A549 (cell line): ENCODE data around the gene HNRNPAB.

Source experiments
- MYC ChIP-seq: IDR thresholded peaks from 2 replicates; pipeline ENCODE4 v1.6.1; 2012; ENCODE audit warnings: mild to moderate bottlenecking, inconsistent platforms, low read length, improper control_type of control experiment, borderline replicate concordance
- POLR2A ChIP-seq: IDR thresholded peaks from 2 replicates; pipeline ENCODE4 v1.6.1; 2012; ENCODE audit warnings: mild to moderate bottlenecking, low read length
- RCOR1 ChIP-seq: fragments of 150-350 bp; IDR thresholded peaks from 2 replicates; pipeline ENCODE4 v1.6.1; 2014; ENCODE audit warnings: antibody characterized with exemption, low read length, low read depth
- TF ChIP-seq, protein P1 (sequence below): fragments of >200 bp; sonication (Bioruptor Twin); formaldehyde crosslinking; IDR thresholded peaks from 3 replicates; pipeline ENCODE4 v1.5.1; 2016

DNA sequence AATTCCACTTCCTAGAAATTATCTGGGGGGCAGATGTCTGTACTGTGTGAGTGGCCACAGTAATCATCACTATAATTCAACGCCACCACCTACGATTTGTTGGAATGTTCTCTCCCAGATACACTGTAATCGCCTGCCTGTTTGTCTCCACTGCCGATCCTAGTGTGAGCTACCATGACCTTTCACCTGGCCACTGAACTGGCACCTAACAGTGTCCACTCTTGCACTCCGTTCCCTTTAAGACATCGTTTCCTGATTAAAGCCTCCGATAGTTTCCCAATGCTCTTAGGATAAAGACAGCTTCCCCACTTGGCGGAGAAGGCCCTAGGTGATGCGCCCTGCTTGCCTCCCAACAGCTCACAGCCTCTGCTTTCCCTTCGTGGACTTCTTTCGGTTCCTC, 24.3 kb downstream of the HNRNPAB start:
- TF ChIP-seq RCOR1 = no peak
- TF ChIP-seq, protein P1, sequence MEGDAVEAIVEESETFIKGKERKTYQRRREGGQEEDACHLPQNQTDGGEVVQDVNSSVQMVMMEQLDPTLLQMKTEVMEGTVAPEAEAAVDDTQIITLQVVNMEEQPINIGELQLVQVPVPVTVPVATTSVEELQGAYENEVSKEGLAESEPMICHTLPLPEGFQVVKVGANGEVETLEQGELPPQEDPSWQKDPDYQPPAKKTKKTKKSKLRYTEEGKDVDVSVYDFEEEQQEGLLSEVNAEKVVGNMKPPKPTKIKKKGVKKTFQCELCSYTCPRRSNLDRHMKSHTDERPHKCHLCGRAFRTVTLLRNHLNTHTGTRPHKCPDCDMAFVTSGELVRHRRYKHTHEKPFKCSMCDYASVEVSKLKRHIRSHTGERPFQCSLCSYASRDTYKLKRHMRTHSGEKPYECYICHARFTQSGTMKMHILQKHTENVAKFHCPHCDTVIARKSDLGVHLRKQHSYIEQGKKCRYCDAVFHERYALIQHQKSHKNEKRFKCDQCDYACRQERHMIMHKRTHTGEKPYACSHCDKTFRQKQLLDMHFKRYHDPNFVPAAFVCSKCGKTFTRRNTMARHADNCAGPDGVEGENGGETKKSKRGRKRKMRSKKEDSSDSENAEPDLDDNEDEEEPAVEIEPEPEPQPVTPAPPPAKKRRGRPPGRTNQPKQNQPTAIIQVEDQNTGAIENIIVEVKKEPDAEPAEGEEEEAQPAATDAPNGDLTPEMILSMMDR = no peak
- TF ChIP-seq POLR2A = no peak
- no peak for TF ChIP-seq MYC
